ENCODE data around the gene GAL. TPM values are rescaled to one million over a fixed set of nuclear protein-coding genes. Genes with fewer than 3 reads are reported as not detected.

Gene GAL
- total and polyA plus RNA-seq, 2 experiments from 2014 or later: 80.9 to 691 TPM

DNA sequence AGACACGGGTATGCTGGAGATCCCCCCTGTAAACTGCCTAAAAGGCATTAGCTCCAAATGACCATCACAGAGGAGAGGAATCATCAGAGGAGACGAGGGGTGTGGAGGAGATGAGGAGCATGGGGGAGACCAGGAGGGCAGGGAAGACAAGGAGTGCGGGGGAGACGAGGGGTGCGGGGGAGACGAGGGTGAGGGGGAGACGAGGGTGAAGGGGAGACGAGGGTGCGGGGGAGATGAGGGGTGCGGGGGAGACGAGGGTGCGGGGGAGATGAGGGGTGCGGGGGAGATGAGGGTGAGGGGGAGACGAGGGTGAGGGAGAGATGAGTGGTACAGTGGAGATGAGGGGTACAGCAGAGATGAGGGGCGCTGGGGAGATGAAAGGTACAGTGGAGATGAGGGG is 17.5 kb upstream of the GAL start:
- DNase-seq (ENCODE audit: low spot score): no peak
- H3K27me3 ChIP-seq (ENCODE audit: insufficient read depth): no peaks in the 10 kb centered on the region
- no peaks in the 10 kb centered on the region for H3F3A ChIP-seq (replicated peaks; ENCODE audit: low read depth)
- H3K9me2 ChIP-seq (ENCODE audit: insufficient read depth): no peaks in the 10 kb centered on the region
- Mint-ChIP-seq H3K27me3 (ENCODE audit: insufficient read depth, low read depth, poor library complexity) (peaks cover 8% of the 10 kb centered on the region), H3K27ac (no peak overlapping the region), H3K4me3 (no peak overlapping the region), H3K9me3 (peaks cover 9% of the 10 kb centered on the region; the same call in 1 of the 3 replicates), H3K4me1 (peaks cover 8% of the 10 kb centered on the region), H3K36me3 (ENCODE audit: low read depth) (peaks cover 5% of the 10 kb centered on the region; the same call in 2 of the 3 replicates)
- ATAC-seq: no peak
- no peaks in the 10 kb centered on the region for H3K36me3 ChIP-seq (ENCODE audit: insufficient read depth)
- peak overlapping the region; percentile 52; the same call in 1 of the 2 replicates for H2AFZ ChIP-seq
- H3K4me1 ChIP-seq (ENCODE audit: insufficient read depth): no peaks in the 10 kb centered on the region; the same call in 1 of the 2 replicates
- no peaks in the 10 kb centered on the region for H4K20me1 ChIP-seq (replicated peaks; ENCODE audit: insufficient read depth)
- TF ChIP-seq NANOG (IDR thresholded peaks at IDR 0.05; ENCODE audit: borderline replicate concordance) (no peak), EZH2phosphoT487 (IDR thresholded peaks at IDR 0.05; ENCODE audit: unreplicated experiment) (no peak), ZNF462 (CRISPR knock-in tag; IDR thresholded peaks at IDR 0.05) (no peak), STAT1 (IDR thresholded peaks at IDR 0.05; ENCODE audit: unreplicated experiment) (no peak), ZNF331 (CRISPR knock-in tag; IDR thresholded peaks at IDR 0.05; ENCODE audit: low read depth) (no peak), ZNF114 (CRISPR knock-in tag; IDR thresholded peaks at IDR 0.05) (no peak), EZH2 (IDR thresholded peaks at IDR 0.05; ENCODE audit: low read depth, unreplicated experiment) (no peak), POLR2AphosphoS5 (IDR thresholded peaks at IDR 0.05; ENCODE audit: low read depth) (no peak), JUNB (IDR thresholded peaks at IDR 0.05; ENCODE audit: unreplicated experiment) (no peak)
- TF ChIP-seq, protein P1, sequence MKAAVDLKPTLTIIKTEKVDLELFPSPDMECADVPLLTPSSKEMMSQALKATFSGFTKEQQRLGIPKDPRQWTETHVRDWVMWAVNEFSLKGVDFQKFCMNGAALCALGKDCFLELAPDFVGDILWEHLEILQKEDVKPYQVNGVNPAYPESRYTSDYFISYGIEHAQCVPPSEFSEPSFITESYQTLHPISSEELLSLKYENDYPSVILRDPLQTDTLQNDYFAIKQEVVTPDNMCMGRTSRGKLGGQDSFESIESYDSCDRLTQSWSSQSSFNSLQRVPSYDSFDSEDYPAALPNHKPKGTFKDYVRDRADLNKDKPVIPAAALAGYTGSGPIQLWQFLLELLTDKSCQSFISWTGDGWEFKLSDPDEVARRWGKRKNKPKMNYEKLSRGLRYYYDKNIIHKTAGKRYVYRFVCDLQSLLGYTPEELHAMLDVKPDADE (IDR thresholded peaks at IDR 0.05): no peak
- TF ChIP-seq, protein P2, sequence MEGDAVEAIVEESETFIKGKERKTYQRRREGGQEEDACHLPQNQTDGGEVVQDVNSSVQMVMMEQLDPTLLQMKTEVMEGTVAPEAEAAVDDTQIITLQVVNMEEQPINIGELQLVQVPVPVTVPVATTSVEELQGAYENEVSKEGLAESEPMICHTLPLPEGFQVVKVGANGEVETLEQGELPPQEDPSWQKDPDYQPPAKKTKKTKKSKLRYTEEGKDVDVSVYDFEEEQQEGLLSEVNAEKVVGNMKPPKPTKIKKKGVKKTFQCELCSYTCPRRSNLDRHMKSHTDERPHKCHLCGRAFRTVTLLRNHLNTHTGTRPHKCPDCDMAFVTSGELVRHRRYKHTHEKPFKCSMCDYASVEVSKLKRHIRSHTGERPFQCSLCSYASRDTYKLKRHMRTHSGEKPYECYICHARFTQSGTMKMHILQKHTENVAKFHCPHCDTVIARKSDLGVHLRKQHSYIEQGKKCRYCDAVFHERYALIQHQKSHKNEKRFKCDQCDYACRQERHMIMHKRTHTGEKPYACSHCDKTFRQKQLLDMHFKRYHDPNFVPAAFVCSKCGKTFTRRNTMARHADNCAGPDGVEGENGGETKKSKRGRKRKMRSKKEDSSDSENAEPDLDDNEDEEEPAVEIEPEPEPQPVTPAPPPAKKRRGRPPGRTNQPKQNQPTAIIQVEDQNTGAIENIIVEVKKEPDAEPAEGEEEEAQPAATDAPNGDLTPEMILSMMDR (conservative IDR thresholded peaks at IDR 0.05; ENCODE audit: low read depth in 2 of 2): no peak
- TF ChIP-seq, protein P3, sequence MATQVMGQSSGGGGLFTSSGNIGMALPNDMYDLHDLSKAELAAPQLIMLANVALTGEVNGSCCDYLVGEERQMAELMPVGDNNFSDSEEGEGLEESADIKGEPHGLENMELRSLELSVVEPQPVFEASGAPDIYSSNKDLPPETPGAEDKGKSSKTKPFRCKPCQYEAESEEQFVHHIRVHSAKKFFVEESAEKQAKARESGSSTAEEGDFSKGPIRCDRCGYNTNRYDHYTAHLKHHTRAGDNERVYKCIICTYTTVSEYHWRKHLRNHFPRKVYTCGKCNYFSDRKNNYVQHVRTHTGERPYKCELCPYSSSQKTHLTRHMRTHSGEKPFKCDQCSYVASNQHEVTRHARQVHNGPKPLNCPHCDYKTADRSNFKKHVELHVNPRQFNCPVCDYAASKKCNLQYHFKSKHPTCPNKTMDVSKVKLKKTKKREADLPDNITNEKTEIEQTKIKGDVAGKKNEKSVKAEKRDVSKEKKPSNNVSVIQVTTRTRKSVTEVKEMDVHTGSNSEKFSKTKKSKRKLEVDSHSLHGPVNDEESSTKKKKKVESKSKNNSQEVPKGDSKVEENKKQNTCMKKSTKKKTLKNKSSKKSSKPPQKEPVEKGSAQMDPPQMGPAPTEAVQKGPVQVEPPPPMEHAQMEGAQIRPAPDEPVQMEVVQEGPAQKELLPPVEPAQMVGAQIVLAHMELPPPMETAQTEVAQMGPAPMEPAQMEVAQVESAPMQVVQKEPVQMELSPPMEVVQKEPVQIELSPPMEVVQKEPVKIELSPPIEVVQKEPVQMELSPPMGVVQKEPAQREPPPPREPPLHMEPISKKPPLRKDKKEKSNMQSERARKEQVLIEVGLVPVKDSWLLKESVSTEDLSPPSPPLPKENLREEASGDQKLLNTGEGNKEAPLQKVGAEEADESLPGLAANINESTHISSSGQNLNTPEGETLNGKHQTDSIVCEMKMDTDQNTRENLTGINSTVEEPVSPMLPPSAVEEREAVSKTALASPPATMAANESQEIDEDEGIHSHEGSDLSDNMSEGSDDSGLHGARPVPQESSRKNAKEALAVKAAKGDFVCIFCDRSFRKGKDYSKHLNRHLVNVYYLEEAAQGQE (IDR thresholded peaks at IDR 0.05; ENCODE audit: unreplicated experiment): no peak
- H3K79me2 ChIP-seq (replicated peaks; ENCODE audit: insufficient read depth): no peaks in the 10 kb centered on the region
- H3K4me3 ChIP-seq: no peak overlapping the region
- H3K4me2 ChIP-seq: no peak overlapping the region
- no peak overlapping the region for H3K27ac ChIP-seq (ENCODE audit: low read depth)

Measured in GM23338 (cell line).